Stimulated activated CD8-positive, alpha-beta memory T cell treated with anti-CD3 and anti-CD28 coated beads, Interleukin-2, amount 100 ng/mL, for 48 hours (primary cell): ENCODE data around the gene DLG5.

Experiments
- DNase-seq, 2 donors: peaks; one replicate each; pipeline ENCODE4 v3.0.0-alpha.2; 2020; ENCODE audit warnings: low read depth in 2 of 2

DLG5 gene

GRCh38 chr10:77911535-77912123, 14.9 kb downstream of the DLG5 start:
- DNase-seq, result no peak

- DNase-seq, result no peak
Observed at GRCh38 chr10:77910524-77911145, 15.9 kb downstream of the DLG5 start.

- DNase-seq, result no peak
Observed at GRCh38 chr10:77909749-77910375, 16.7 kb downstream of the DLG5 start.

DNA sequence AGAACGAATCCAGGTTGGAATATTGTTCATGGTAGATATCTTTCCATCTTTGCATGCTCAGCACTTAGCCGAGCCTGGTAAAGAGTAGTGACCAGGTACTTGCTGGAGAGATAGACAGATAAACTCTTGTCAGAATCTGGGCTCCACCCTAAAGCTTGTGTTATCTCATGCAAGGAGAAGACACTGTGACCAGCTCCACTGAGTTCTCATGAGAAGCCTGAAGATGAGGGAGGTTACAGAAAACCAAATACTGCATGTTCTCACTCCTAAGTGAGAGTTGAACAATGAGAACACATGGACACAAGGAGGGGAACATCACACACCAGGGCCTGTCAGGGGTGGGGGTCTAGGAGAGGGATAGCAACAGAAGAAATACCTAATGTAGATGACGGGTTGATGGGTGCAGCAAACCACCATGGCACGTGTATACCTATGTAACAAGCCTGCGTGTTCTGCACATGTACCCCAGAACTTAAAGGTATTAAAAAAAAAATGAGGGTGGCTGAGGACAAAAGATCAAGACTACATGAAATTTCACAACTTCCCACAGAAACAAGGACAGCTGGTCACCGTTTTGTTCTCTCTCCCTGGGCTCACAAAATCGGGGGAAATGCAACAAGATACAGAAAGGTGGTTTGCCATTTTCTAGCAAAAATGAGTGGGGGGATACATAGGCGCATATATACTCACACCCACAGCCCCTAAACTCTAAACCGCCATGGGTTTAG, 17.4 kb downstream of the DLG5 start:
- no peak for DNase-seq

DNA sequence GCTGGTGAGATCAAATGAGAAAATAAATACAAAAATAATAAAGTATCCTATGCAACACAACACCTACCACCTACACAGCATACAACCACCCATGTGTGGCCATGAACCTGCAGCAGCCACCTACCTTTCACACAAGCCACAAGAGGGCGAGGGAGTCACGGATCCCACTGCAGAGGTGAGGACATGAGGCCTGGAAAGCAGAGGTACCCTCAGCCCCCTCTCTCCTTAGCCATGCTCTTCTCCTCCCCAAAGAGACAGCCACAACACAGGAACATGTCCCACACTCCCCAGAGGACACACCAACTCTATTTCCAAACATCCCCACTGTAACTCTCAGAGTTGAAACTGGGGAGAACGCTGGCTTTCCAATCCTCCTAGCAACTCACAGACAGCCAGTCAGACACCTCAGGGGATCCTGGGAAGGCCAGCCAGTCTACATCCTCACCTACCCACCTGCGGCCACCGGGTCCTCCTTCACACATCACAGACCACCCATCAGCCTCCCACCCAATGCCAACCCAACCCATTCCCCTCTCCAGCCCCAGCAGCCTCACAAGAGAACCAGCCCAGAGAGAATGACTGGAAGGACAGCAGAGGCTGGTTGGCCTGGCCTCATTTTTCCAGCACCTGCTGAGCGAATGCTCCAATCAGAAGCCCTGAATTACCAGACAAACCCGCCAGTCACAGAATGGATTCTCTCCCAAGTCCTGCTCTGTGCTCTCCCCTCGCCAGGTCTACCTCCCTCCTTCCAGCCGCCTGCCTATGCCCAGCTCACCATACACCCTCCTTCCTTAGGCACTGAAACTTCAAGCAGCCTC, 18.4 kb downstream of the DLG5 start:
- DNase-seq, result no peak

- DNase-seq, result no peak
Observed at GRCh38 chr10:77907462-77907861, 19.1 kb downstream of the DLG5 start.

- no peak for DNase-seq
Observed at GRCh38 chr10:77906951-77907421, 19.6 kb downstream of the DLG5 start.

- no peak for DNase-seq
Observed at GRCh38 chr10:77905781-77906180, 20.8 kb downstream of the DLG5 start.

- DNase-seq, result no peak
Observed at GRCh38 chr10:77905086-77905748, 21.3 kb downstream of the DLG5 start.

GRCh38 chr10:77904100-77904840, 22.3 kb downstream of the DLG5 start:
- DNase-seq, result no peak

- no peak for DNase-seq
Observed at GRCh38 chr10:77902159-77902558, 24.4 kb downstream of the DLG5 start.

- DNase-seq, result no peak
Observed at GRCh38 chr10:77901743-77902142, 24.8 kb downstream of the DLG5 start.

DNA sequence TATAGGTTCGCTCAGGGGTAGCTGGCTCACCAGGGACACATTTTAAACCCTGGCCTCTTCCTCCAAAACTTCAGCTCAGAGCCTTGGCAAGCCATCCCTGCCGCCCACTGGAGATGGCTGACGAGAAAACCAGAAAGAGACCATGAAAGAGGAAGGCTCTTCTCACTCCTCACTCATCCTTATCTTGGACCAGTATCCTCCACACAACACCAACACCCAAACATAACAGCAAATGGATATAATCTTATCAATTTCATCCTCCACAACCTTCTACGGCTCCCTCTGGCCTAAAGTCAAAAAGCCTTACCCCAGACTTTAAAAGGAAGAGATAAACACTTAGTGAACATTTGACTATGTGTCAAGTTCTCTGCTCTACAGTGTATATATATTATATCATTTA, 26.9 kb downstream of the DLG5 start:
- no peak for DNase-seq

DNA sequence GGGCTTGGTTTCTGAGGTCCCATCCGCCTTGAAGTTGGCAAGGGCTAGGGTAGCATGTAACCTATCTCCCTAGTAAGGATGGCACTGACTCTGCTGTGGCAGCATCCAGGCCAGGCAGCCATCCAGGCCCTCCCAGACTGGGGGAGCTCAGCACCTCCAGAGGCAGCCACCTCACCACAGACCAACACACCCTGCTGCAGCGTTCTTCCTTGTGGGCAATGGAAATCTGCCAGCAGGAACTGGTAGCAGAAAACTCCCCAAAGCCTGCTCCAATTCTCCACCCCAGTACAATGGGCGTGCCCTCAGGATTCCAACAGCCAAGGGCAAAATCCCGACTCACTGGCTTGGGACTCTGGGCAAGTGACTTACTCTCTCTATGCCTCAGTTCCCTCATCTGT, 27.5 kb downstream of the DLG5 start:
- DNase-seq, result no peak

DNA sequence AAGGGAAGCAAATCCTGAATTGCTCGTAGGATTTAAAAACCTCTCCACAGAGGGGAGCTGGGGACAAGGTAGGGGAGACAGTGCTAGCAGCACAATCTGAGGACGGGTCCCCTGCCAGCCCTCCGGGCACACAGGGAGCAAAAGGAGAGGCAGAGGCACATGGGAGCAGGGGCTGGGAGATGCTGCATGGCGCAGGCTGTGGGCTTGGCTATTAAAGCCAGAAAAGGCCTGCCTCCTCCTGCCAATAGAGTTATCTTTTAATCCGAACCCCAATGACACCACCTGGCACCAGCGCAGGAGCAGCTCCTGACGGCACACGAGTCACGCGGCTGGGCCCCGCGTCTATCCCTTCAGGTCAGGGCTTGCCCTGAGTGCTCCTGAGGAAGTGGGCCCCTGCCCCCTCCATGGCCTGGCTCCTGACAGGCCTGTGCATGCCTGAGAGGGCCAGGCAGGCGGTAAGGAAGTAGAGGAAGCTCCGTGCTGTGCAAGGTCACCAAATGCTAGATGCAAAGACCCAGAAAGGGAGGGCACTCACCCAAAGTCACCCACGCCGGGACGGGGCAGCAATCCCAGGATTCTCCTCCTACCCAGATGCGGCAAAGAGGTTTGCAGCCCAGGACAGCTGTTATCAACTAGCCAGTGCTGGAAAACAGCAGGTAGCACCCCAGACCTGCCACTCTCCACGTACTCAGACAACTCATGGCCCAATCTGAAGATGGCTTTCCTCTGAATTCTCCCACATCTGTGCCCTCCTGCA, 28.1 kb downstream of the DLG5 start:
- DNase-seq, result no peak

DNA sequence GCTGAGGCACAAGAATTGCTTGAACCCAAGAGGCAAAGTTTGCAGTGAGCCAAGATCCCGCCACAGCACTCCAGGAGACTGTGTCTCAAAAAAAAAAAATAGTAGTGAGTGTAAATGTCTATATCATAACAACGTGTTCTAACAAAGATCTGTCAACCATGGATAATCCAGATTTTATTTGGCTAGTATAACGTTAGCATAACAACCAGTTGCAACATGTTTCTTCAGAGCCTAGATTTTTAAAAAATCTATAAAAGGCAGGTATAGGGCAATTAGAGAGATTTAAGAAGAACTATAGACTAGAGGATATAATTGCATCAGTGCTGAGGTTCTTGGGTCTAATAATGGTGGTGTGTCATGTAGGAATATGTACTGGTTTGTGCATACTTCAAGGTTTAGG, 30.5 kb downstream of the DLG5 start:
- DNase-seq, result no peak

- DNase-seq, result no peak
Observed at GRCh38 chr10:77894058-77894457, 32.5 kb downstream of the DLG5 start.

GRCh38 chr10:77893386-77893785, 33.2 kb downstream of the DLG5 start:
- no peak for DNase-seq

DNA sequence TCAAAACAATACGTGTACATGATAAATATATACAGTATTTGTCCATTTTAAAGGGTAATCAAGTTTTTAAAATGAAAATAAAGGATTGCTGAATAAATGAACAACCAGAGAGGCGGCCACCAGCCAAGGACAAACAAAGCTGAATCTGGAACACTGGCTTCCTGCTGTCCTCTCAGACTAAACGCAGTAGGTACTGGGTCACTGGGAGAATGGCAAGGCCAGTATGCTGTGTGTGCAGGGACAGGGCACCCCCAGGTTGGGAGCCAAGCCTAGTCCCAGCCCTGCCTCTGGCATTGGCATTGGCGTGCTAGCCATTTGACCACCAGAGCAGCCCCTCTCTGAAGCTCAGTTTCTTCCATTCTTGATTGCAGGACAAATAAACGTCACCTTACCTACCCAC, 33.8 kb downstream of the DLG5 start:
- DNase-seq, result no peak
